Measurements from ENCODE around the gene TMSB10.

Gene TMSB10

DNA sequence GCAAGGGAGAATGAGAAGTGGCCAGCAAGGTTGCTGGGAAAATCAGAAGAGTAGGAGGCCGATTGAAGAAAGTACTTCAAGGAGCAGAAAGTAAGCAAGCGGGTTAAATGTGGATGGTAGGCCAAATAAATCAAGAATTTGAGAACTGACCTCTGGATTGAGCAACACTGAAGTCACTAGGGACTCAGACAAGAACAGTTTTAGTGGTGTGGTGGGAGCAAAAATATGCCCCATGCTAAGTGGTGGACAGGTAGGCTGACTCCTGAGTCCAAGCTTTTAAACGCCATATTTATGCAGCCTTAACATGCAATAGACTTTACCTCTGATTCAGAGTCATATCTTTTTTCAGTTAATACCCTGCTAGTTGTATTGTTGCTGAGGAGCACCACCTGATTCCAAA lies 29.1 kb upstream of the TMSB10 start:
- TF ChIP-seq CTCF (IDR thresholded peaks at IDR 0.05; ENCODE audit: insufficient read depth, low read length, poor library complexity, severe bottlenecking) = no peak
- no peak for DNase-seq (ENCODE audit: extremely low read depth, insufficient read length)
- Histone ChIP-seq H3K36me3 (ENCODE audit: control insufficient read depth, insufficient read depth, low read length) (no peaks in the 10 kb centered on the region), H3K27me3 (replicated peaks; ENCODE audit: control insufficient read depth, insufficient read depth, low read length) (no peaks in the 10 kb centered on the region; the same call in none of the 2 replicates), H3K4me3 (replicated peaks; ENCODE audit: low read depth, low read length) (no peak overlapping the region)

GRCh38 chr2:84878459-84878858 lies 27.0 kb upstream of the TMSB10 start:
- Histone ChIP-seq H3K36me3 (ENCODE audit: control insufficient read depth, insufficient read depth, low read length) (no peaks in the 10 kb centered on the region), H3K4me3 (replicated peaks; ENCODE audit: low read depth, low read length) (no peak overlapping the region), H3K27me3 (replicated peaks; ENCODE audit: control insufficient read depth, insufficient read depth, low read length) (no peaks in the 10 kb centered on the region; the same call in none of the 2 replicates)
- no peak for TF ChIP-seq CTCF (IDR thresholded peaks at IDR 0.05; ENCODE audit: insufficient read depth, low read length, poor library complexity, severe bottlenecking)
- no peak for DNase-seq (ENCODE audit: extremely low read depth, insufficient read length)

- no peak for DNase-seq (ENCODE audit: extremely low read depth, insufficient read length)
- Histone ChIP-seq H3K4me3 (replicated peaks; ENCODE audit: low read depth, low read length) (no peak overlapping the region), H3K36me3 (ENCODE audit: control insufficient read depth, insufficient read depth, low read length) (no peaks in the 10 kb centered on the region), H3K27me3 (replicated peaks; ENCODE audit: control insufficient read depth, insufficient read depth, low read length) (no peaks in the 10 kb centered on the region; the same call in none of the 2 replicates)
- TF ChIP-seq CTCF (IDR thresholded peaks at IDR 0.05; ENCODE audit: insufficient read depth, low read length, poor library complexity, severe bottlenecking) = no peak
These were observed 26.4 kb upstream of the TMSB10 start for GRCh38 chr2:84878896-84879583.

DNA sequence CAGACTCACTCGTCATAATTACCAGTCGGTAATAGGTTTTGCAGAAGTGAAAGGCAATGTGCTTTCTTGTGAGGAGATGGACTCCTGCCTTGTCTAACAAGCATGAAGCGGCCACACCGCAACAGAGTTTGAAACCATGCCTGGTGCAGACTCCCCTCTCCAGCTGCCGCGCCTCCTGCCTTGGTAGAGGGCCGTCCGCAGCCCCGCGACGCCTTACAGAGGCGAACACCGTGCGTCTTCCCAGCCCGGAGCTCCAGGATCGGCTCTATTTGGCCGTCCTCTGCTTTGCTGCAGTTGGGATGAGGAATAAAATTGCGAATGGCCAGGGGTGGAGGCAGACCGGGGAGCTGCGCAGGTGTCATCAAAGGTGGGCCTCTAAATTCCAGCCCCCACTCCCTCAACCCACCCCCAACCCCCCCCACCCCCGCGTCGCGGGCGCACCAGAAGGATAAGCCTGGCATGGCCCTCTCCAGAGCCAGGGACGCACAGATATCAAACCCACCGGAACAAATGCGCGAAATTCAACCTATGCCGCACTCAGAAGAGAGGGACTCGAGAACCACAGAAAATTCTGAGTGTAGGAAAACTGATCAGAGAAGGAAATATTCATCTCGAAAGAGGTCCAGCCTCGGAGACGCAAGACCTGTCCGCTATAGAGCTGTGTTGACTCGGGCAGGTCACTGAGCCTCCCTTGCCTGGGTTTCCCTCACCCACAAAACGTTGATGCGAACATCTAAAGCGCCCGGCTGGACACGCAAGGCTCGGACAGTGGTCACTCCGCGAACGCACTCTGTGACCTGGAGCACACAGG lies 25.7 kb upstream of the TMSB10 start:
- no peak for TF ChIP-seq CTCF (IDR thresholded peaks at IDR 0.05; ENCODE audit: insufficient read depth, low read length, poor library complexity, severe bottlenecking)
- H3K36me3 ChIP-seq (ENCODE audit: control insufficient read depth, insufficient read depth, low read length) = no peaks in the 10 kb centered on the region
- no peaks in the 10 kb centered on the region; the same call in none of the 2 replicates for H3K27me3 ChIP-seq (replicated peaks; ENCODE audit: control insufficient read depth, insufficient read depth, low read length)
- peak overlapping the region; percentile 50 for H3K4me3 ChIP-seq (replicated peaks; ENCODE audit: low read depth, low read length)
- DNase-seq (ENCODE audit: extremely low read depth, insufficient read length) = peak; percentile 45

DNA sequence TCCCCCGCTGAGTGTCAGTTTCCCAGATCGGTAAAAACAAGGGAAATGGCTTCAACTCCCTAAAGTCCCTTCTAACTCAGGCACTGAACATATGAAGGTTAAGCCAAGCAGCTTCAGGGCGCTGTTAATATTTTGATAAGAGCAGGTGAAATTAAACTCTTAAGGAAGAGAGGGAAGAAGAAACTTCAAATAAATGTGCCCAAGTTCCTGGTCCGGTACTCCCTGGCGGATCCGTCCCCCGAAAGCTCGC lies 25.1 kb upstream of the TMSB10 start:
- H3K4me3 ChIP-seq (replicated peaks; ENCODE audit: low read depth, low read length) = peak overlapping the region; percentile 50
- no peaks in the 10 kb centered on the region for H3K36me3 ChIP-seq (ENCODE audit: control insufficient read depth, insufficient read depth, low read length)
- no peak for DNase-seq (ENCODE audit: extremely low read depth, insufficient read length)
- no peaks in the 10 kb centered on the region; the same call in none of the 2 replicates for H3K27me3 ChIP-seq (replicated peaks; ENCODE audit: control insufficient read depth, insufficient read depth, low read length)
- no peak for TF ChIP-seq CTCF (IDR thresholded peaks at IDR 0.05; ENCODE audit: insufficient read depth, low read length, poor library complexity, severe bottlenecking)

All from GM06990 (cell line).